Hepatocyte (in vitro differentiated cells): ENCODE results near the gene ETV6. TPM values are rescaled to one million over a fixed set of nuclear protein-coding genes. Genes with fewer than 3 reads are reported as not detected.

Source experiments
- DNase-seq: peaks from one replicate; pipeline ENCODE4 v3.0.0-alpha.2; 2016; ENCODE audit warnings: low spot score
- H2AFZ ChIP-seq: fragments of 200-600 bp; sonication (generic); 2 replicates; pipeline ENCODE4 v1.6.0; 2016; ENCODE audit warnings: antibody characterized with exemption, mild to moderate bottlenecking
- H3K27ac ChIP-seq: fragments of 200-600 bp; sonication (generic); 2 replicates; pipeline ENCODE4 v1.5.1; 2016; ENCODE audit warnings: mild to moderate bottlenecking
- H3K27me3 ChIP-seq: fragments of 200-600 bp; sonication (generic); 2 replicates; pipeline ENCODE4 v1.6.1; 2016
- H3K36me3 ChIP-seq: fragments of 200-600 bp; sonication (generic); replicated peaks from 2 replicates; pipeline ENCODE4 v1.5.1; 2016; ENCODE audit warnings: low read depth; ENCODE audit not compliant: insufficient read depth
- H3K4me1 ChIP-seq: fragments of 200-600 bp; sonication (generic); 2 replicates; pipeline ENCODE4 v1.5.1; 2016; ENCODE audit warnings: mild to moderate bottlenecking, moderate library complexity; ENCODE audit not compliant: insufficient read depth
- H3K4me2 ChIP-seq: fragments of 200-600 bp; sonication (generic); 2 replicates; pipeline ENCODE4 v1.6.0; 2016
- H3K4me3 ChIP-seq: fragments of 200-600 bp; sonication (generic); 2 replicates; pipeline ENCODE4 v1.5.1; 2016; ENCODE audit warnings: mild to moderate bottlenecking
- H3K79me2 ChIP-seq: fragments of 200-600 bp; sonication (generic); 2 replicates; pipeline ENCODE4 v1.6.0; 2017; ENCODE audit warnings: mild to moderate bottlenecking
- H3K9me2 ChIP-seq: fragments of 200-600 bp; sonication (generic); replicated peaks from 2 replicates; pipeline ENCODE4 v1.6.0; 2017; ENCODE audit warnings: mild to moderate bottlenecking; ENCODE audit not compliant: insufficient read depth
- H3K9me3 ChIP-seq: fragments of 200-600 bp; sonication (generic); 2 replicates; pipeline ENCODE4 v1.5.1; 2016; ENCODE audit warnings: low read depth, mild to moderate bottlenecking
- H4K20me1 ChIP-seq: fragments of 200-600 bp; sonication (generic); 2 replicates; pipeline ENCODE4 v1.6.0; 2016; ENCODE audit warnings: mild to moderate bottlenecking; ENCODE audit not compliant: insufficient read depth, poor library complexity, severe bottlenecking
- EZH2 ChIP-seq: fragments of 200-600 bp; sonication (generic); IDR thresholded peaks from 2 replicates; pipeline ENCODE4 v1.6.1; 2016; ENCODE audit warnings: antibody characterized with exemption, mild to moderate bottlenecking, borderline replicate concordance
- EZH2phosphoT487 ChIP-seq: fragments of 200-600 bp; sonication (generic); IDR thresholded peaks from one replicate; pipeline ENCODE4 v1.6.1; 2018; ENCODE audit warnings: antibody characterized with exemption, mild to moderate bottlenecking, low read depth, moderate library complexity; ENCODE audit not compliant: unreplicated experiment, severe bottlenecking
- WGBS: methylation state at CpG from one replicate; pipeline ENCODE4 v1.1.6; 2016; ENCODE audit warnings: low lambda C conversion rate; ENCODE audit errors: missing lambda C conversion rate; 5-methylcytosine and 5-hydroxymethylcytosine counted together
- polyA plus RNA-seq: library from polyadenylated mRNA; unstranded; fragments of >200 nt; fragmentation: Nextera tagmentation; extraction: Ambion mirVana; gene quantifications from 2 replicates; pipeline ENCODE4 v1.2.1, GENCODE V29; 2016
- total RNA-seq: library from RNA; depleted of rRNA; stranded (reverse); fragments of >200 nt; gene quantifications from 2 replicates; pipeline ENCODE4 v1.2.3, GENCODE V29; 2014
- TF ChIP-seq, protein P1 (sequence below): fragments of 200-600 bp; sonication (generic); IDR thresholded peaks from 2 replicates; pipeline ENCODE4 v1.5.1; 2016; ENCODE audit warnings: antibody characterized with exemption, mild to moderate bottlenecking; ENCODE audit not compliant: poor library complexity

The ETV6 gene
- total and polyA plus RNA-seq, 2 experiments from 2014 or later, result 8.0 to 9.7 TPM

DNA sequence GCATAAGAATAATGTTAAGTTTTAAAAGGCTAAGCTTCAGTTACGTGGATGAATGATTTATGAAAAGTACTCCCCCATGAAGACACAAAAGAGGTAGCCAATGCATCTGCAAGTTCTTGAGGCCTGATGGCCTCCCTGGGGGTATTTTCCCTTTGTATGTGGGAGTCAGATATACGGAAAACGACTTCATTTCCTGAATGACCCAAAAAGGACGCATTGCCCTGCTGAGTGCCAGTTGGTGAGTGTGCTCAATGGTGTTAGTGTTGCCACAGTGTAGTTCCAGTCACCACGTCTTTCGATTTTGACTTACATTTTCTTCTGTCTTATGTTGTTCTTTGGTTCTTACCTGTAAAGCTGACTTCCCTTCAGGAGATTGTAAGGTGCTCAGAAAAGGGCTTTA, 8.0 kb downstream of the ETV6 start:
- H3K27me3 ChIP-seq, result no peaks in the 10 kb centered on the region
- 89% methylated on average over 6 of the region's 6 CpGs for WGBS
- no peak overlapping the region for H2AFZ ChIP-seq
- H3K27ac ChIP-seq, result no peak overlapping the region
- H3K4me1 ChIP-seq, result peaks cover 16% of the 10 kb centered on the region
- TF ChIP-seq, protein P1, sequence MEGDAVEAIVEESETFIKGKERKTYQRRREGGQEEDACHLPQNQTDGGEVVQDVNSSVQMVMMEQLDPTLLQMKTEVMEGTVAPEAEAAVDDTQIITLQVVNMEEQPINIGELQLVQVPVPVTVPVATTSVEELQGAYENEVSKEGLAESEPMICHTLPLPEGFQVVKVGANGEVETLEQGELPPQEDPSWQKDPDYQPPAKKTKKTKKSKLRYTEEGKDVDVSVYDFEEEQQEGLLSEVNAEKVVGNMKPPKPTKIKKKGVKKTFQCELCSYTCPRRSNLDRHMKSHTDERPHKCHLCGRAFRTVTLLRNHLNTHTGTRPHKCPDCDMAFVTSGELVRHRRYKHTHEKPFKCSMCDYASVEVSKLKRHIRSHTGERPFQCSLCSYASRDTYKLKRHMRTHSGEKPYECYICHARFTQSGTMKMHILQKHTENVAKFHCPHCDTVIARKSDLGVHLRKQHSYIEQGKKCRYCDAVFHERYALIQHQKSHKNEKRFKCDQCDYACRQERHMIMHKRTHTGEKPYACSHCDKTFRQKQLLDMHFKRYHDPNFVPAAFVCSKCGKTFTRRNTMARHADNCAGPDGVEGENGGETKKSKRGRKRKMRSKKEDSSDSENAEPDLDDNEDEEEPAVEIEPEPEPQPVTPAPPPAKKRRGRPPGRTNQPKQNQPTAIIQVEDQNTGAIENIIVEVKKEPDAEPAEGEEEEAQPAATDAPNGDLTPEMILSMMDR, result no peak
- peaks cover 2% of the 10 kb centered on the region for H4K20me1 ChIP-seq
- no peak overlapping the region for H3K4me3 ChIP-seq
- H3K9me3 ChIP-seq, result no peaks in the 10 kb centered on the region
- no peak overlapping the region for H3K4me2 ChIP-seq
- DNase-seq, result no peak
- peaks cover 99% of the 10 kb centered on the region for H3K79me2 ChIP-seq
- H3K36me3 ChIP-seq, result no peaks in the 10 kb centered on the region
- no peaks in the 10 kb centered on the region for H3K9me2 ChIP-seq

DNA sequence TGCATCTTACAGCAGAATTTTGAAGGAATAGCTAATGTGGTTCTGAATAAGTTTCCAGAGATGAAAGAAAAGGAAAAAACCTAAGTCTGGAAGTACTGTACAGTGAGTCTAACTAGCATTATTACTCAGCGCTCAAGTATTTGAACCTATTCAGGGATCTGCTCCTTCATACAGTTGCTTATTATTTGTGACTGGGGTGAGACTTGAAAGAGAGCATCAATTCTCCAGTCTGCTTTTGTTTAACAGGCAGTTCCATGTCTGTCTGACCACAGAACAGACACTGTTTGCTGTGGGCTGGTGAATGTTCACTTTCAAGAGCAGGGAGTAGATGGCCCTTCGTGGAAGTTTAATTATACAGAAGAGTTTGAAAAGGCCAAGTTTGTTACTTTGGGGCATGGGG, 9.3 kb downstream of the ETV6 start:
- Histone ChIP-seq H4K20me1 (peaks cover 3% of the 10 kb centered on the region), H3K4me3 (no peak overlapping the region), H3K9me2 (no peaks in the 10 kb centered on the region), H3K27me3 (no peaks in the 10 kb centered on the region), H2AFZ (no peak overlapping the region), H3K4me2 (peak overlapping the region; percentile 12), H3K4me1 (peaks cover 6% of the 10 kb centered on the region), H3K9me3 (no peaks in the 10 kb centered on the region), H3K36me3 (no peaks in the 10 kb centered on the region), H3K79me2 (peaks cover 97% of the 10 kb centered on the region), H3K27ac (peak overlapping the region; percentile 44)
- 72% methylated on average over 2 of the region's 2 CpGs for WGBS
- DNase-seq, result no peak
- no peak for TF ChIP-seq EZH2
- TF ChIP-seq, protein P1, result no peak
- no peak for TF ChIP-seq EZH2phosphoT487

DNA sequence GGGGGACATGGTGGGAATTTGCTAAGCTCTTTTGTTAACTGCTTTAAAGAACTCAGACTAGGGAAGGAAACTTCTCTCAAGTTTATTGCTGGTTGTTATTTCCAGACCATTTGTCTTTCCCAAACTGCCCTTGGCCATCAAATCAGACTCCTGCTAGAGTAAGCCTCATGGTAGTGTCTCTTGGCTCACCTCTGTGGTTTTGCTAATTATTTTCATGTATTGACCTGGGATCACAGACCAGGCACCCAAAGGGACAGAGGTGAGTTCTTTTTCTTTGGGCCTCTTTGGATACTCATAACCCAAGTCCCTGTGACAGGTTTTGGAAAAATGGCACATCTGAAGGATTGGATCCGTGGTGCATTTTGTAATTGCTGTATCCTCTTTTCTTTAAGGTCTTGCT, 11.2 kb downstream of the ETV6 start:
- Histone ChIP-seq H3K4me1 (peaks cover 6% of the 10 kb centered on the region), H2AFZ (no peak overlapping the region), H3K79me2 (peaks cover 97% of the 10 kb centered on the region), H3K4me2 (no peak overlapping the region), H3K9me3 (no peaks in the 10 kb centered on the region), H3K4me3 (no peak overlapping the region), H3K27ac (no peak overlapping the region), H4K20me1 (peaks cover 6% of the 10 kb centered on the region), H3K27me3 (no peaks in the 10 kb centered on the region), H3K36me3 (no peaks in the 10 kb centered on the region), H3K9me2 (no peaks in the 10 kb centered on the region)
- TF ChIP-seq, protein P1, result no peak
- no peak for TF ChIP-seq EZH2phosphoT487
- TF ChIP-seq EZH2, result no peak
- no peak for DNase-seq
- 100% methylated on average over 1 of the region's 1 CpG for WGBS

DNA sequence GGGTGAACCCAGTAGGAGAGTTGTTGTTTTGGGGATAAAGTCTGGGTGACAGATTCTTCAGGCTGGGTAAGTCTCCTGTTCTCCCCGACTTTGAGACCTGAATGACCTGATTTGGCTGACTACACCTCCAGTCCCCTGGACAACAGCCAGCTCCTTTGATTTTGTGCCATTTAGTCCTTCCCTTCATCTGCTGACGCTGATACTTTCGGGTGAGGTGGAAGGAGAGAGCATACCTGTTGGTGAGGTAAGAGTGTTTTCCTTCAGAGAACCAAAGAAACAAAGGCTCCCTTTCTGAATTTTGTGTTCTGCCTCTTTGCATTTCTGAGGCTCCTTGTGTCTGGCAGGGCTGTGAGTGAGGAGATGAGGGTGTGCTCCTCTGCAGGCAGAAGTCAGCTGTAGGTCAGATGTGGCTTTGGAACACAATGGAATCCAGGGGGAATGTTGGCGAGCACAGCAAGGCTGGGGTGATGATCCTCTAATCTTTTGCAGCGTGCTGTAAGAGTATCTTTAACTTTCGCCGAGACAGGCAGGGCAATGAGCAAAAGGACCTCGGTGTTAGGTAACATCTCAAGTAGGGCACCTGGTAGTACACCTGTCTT, 12.1 kb downstream of the ETV6 start:
- Histone ChIP-seq H4K20me1 (peaks cover 6% of the 10 kb centered on the region), H3K27me3 (no peaks in the 10 kb centered on the region), H3K36me3 (no peaks in the 10 kb centered on the region), H3K27ac (no peak overlapping the region), H3K79me2 (peaks cover 97% of the 10 kb centered on the region), H3K4me1 (peaks cover 6% of the 10 kb centered on the region), H3K9me2 (no peaks in the 10 kb centered on the region), H3K4me2 (no peak overlapping the region), H3K9me3 (no peaks in the 10 kb centered on the region), H3K4me3 (no peak overlapping the region), H2AFZ (no peak overlapping the region)
- 81% methylated on average over 8 of the region's 8 CpGs for WGBS
- DNase-seq, result no peak
- no peak for TF ChIP-seq EZH2phosphoT487
- TF ChIP-seq, protein P1, result no peak
- TF ChIP-seq EZH2, result no peak
